ENCODE results near the gene SPATA7. TPM values are rescaled to one million over a fixed set of nuclear protein-coding genes. Genes with fewer than 3 reads are reported as not detected.

Gene SPATA7
- 1 to 10 TPM; 2.0 to 2.1 TPM for polyA plus RNA-seq

GRCh38 chr14:88385212-88386101 is at the start of gene SPATA7:
TSS of gene SPATA7 (plus strand) at chr14:88385657. CDS start at chr14:88385819, 162 bp downstream.
- H3K27ac ChIP-seq (ENCODE audit: low read depth in 2 of 2, low read length in 1 of 2), result peak within 1 kb of the TSS; percentile 75 to 89
- WGBS, 2 donors, result 0 to 1% methylated on average over 50 of the region's 50 CpGs
- H3K9me3 ChIP-seq (ENCODE audit: control insufficient read depth in 2 of 2, insufficient read depth in 1 of 2, low read depth in 1 of 2, low read length in 1 of 2), result no peaks in the 10 kb centered on the region
- H3K27me3 ChIP-seq (ENCODE audit: control insufficient read depth in 1 of 2, insufficient read depth in 2 of 2, low read length in 2 of 2), result no peaks in the 10 kb centered on the region
- H3K36me3 ChIP-seq (ENCODE audit: control insufficient read depth in 2 of 2, insufficient read depth in 2 of 2, low read length in 1 of 2), result no peaks in the 10 kb centered on the region
- peak within 1 kb of the TSS; percentile 61 to 91 for H3K4me3 ChIP-seq (ENCODE audit: low read depth in 1 of 2, low read length in 2 of 2)
- H3K4me1 ChIP-seq (ENCODE audit: control insufficient read depth in 2 of 2, insufficient read depth in 2 of 2, low read length in 1 of 2), result no peaks in the 10 kb centered on the region

GRCh38 chr14:88340357-88340756 is 45.1 kb upstream of the SPATA7 start:
- Histone ChIP-seq H3K4me1 (ENCODE audit: control insufficient read depth in 2 of 2, insufficient read depth in 2 of 2, low read length in 1 of 2) (no peaks in the 10 kb centered on the region), H3K4me3 (ENCODE audit: low read depth in 1 of 2, low read length in 2 of 2) (no peak overlapping the region), H3K36me3 (ENCODE audit: control insufficient read depth in 2 of 2, insufficient read depth in 2 of 2, low read length in 1 of 2) (no peaks in the 10 kb centered on the region), H3K27ac (ENCODE audit: low read depth in 2 of 2, low read length in 1 of 2) (no peak overlapping the region), H3K9me3 (ENCODE audit: control insufficient read depth in 2 of 2, insufficient read depth in 1 of 2, low read depth in 1 of 2, low read length in 1 of 2) (no peaks in the 10 kb centered on the region), H3K27me3 (ENCODE audit: control insufficient read depth in 1 of 2, insufficient read depth in 2 of 2, low read length in 2 of 2) (peaks cover 0 to 3% of the 10 kb centered on the region in 2 donors)

GRCh38 chr14:88342980-88343379 is 42.5 kb upstream of the SPATA7 start:
- Histone ChIP-seq H3K27me3 (ENCODE audit: control insufficient read depth in 1 of 2, insufficient read depth in 2 of 2, low read length in 2 of 2) (no peaks in the 10 kb centered on the region), H3K4me1 (ENCODE audit: control insufficient read depth in 2 of 2, insufficient read depth in 2 of 2, low read length in 1 of 2) (no peaks in the 10 kb centered on the region), H3K27ac (ENCODE audit: low read depth in 2 of 2, low read length in 1 of 2) (no peak overlapping the region), H3K4me3 (ENCODE audit: low read depth in 1 of 2, low read length in 2 of 2) (no peak overlapping the region), H3K9me3 (ENCODE audit: control insufficient read depth in 2 of 2, insufficient read depth in 1 of 2, low read depth in 1 of 2, low read length in 1 of 2) (no peaks in the 10 kb centered on the region), H3K36me3 (ENCODE audit: control insufficient read depth in 2 of 2, insufficient read depth in 2 of 2, low read length in 1 of 2) (no peaks in the 10 kb centered on the region)
- 66 to 95% methylated on average over 2 of the region's 2 CpGs for WGBS, 2 donors

GRCh38 chr14:88346048-88346639 is 39.3 kb upstream of the SPATA7 start:
- WGBS, 2 donors, result 59 to 62% methylated on average over 5 of the region's 5 CpGs
- no peaks in the 10 kb centered on the region for H3K4me1 ChIP-seq (ENCODE audit: control insufficient read depth in 2 of 2, insufficient read depth in 2 of 2, low read length in 1 of 2)

GRCh38 chr14:88348546-88348945 is 36.9 kb upstream of the SPATA7 start:
- WGBS, 2 donors, result 60 to 63% methylated on average over 3 of the region's 3 CpGs
- H3K27me3 ChIP-seq (ENCODE audit: control insufficient read depth in 1 of 2, insufficient read depth in 2 of 2, low read length in 2 of 2), result no peaks in the 10 kb centered on the region
- H3K4me1 ChIP-seq (ENCODE audit: control insufficient read depth in 2 of 2, insufficient read depth in 2 of 2, low read length in 1 of 2), result no peaks in the 10 kb centered on the region
- H3K27ac ChIP-seq (ENCODE audit: low read depth in 2 of 2, low read length in 1 of 2), result no peak overlapping the region
- no peak overlapping the region for H3K4me3 ChIP-seq (ENCODE audit: low read depth in 1 of 2, low read length in 2 of 2)
- no peaks in the 10 kb centered on the region for H3K36me3 ChIP-seq (ENCODE audit: control insufficient read depth in 2 of 2, insufficient read depth in 2 of 2, low read length in 1 of 2)
- H3K9me3 ChIP-seq (ENCODE audit: control insufficient read depth in 2 of 2, insufficient read depth in 1 of 2, low read depth in 1 of 2, low read length in 1 of 2), result no peaks in the 10 kb centered on the region

More at GRCh38 chr14:88346048-88346639, 39.3 kb upstream of the SPATA7 start:
- no peak overlapping the region for H3K4me3 ChIP-seq (ENCODE audit: low read depth in 1 of 2, low read length in 2 of 2)
- H3K27me3 ChIP-seq (ENCODE audit: control insufficient read depth in 1 of 2, insufficient read depth in 2 of 2, low read length in 2 of 2), result no peaks in the 10 kb centered on the region
- no peaks in the 10 kb centered on the region for H3K9me3 ChIP-seq (ENCODE audit: control insufficient read depth in 2 of 2, insufficient read depth in 1 of 2, low read depth in 1 of 2, low read length in 1 of 2)
- H3K27ac ChIP-seq (ENCODE audit: low read depth in 2 of 2, low read length in 1 of 2), result no peak overlapping the region
- H3K36me3 ChIP-seq (ENCODE audit: control insufficient read depth in 2 of 2, insufficient read depth in 2 of 2, low read length in 1 of 2), result no peaks in the 10 kb centered on the region

GRCh38 chr14:88351966-88352691 is 33.3 kb upstream of the SPATA7 start:
- WGBS, 2 donors, result 57 to 61% methylated on average over 4 of the region's 4 CpGs
- no peaks in the 10 kb centered on the region for H3K36me3 ChIP-seq (ENCODE audit: control insufficient read depth in 2 of 2, insufficient read depth in 2 of 2, low read length in 1 of 2)

GRCh38 chr14:88352698-88353097 is 32.8 kb upstream of the SPATA7 start:
- Histone ChIP-seq H3K27ac (ENCODE audit: low read depth in 2 of 2, low read length in 1 of 2) (no peak overlapping the region), H3K27me3 (ENCODE audit: control insufficient read depth in 1 of 2, insufficient read depth in 2 of 2, low read length in 2 of 2) (no peaks in the 10 kb centered on the region), H3K4me3 (ENCODE audit: low read depth in 1 of 2, low read length in 2 of 2) (no peak overlapping the region), H3K36me3 (ENCODE audit: control insufficient read depth in 2 of 2, insufficient read depth in 2 of 2, low read length in 1 of 2) (no peaks in the 10 kb centered on the region), H3K9me3 (ENCODE audit: control insufficient read depth in 2 of 2, insufficient read depth in 1 of 2, low read depth in 1 of 2, low read length in 1 of 2) (no peaks in the 10 kb centered on the region), H3K4me1 (ENCODE audit: control insufficient read depth in 2 of 2, insufficient read depth in 2 of 2, low read length in 1 of 2) (no peaks in the 10 kb centered on the region)
- 57 to 84% methylated on average over 3 of the region's 3 CpGs for WGBS, 2 donors

More at GRCh38 chr14:88351966-88352691, 33.3 kb upstream of the SPATA7 start:
- Histone ChIP-seq H3K4me3 (ENCODE audit: low read depth in 1 of 2, low read length in 2 of 2) (no peak overlapping the region), H3K27ac (ENCODE audit: low read depth in 2 of 2, low read length in 1 of 2) (no peak overlapping the region), H3K9me3 (ENCODE audit: control insufficient read depth in 2 of 2, insufficient read depth in 1 of 2, low read depth in 1 of 2, low read length in 1 of 2) (no peaks in the 10 kb centered on the region), H3K4me1 (ENCODE audit: control insufficient read depth in 2 of 2, insufficient read depth in 2 of 2, low read length in 1 of 2) (no peaks in the 10 kb centered on the region), H3K27me3 (ENCODE audit: control insufficient read depth in 1 of 2, insufficient read depth in 2 of 2, low read length in 2 of 2) (no peaks in the 10 kb centered on the region)

GRCh38 chr14:88354358-88354757 is 31.1 kb upstream of the SPATA7 start:
- WGBS, 2 donors, result 75 to 83% methylated on average over 3 of the region's 3 CpGs
- Histone ChIP-seq H3K36me3 (ENCODE audit: control insufficient read depth in 2 of 2, insufficient read depth in 2 of 2, low read length in 1 of 2) (no peaks in the 10 kb centered on the region), H3K27ac (ENCODE audit: low read depth in 2 of 2, low read length in 1 of 2) (no peak overlapping the region), H3K27me3 (ENCODE audit: control insufficient read depth in 1 of 2, insufficient read depth in 2 of 2, low read length in 2 of 2) (no peaks in the 10 kb centered on the region), H3K9me3 (ENCODE audit: control insufficient read depth in 2 of 2, insufficient read depth in 1 of 2, low read depth in 1 of 2, low read length in 1 of 2) (no peaks in the 10 kb centered on the region), H3K4me3 (ENCODE audit: low read depth in 1 of 2, low read length in 2 of 2) (no peak overlapping the region), H3K4me1 (ENCODE audit: control insufficient read depth in 2 of 2, insufficient read depth in 2 of 2, low read length in 1 of 2) (no peaks in the 10 kb centered on the region)

- Histone ChIP-seq H3K9me3 (ENCODE audit: control insufficient read depth in 2 of 2, insufficient read depth in 1 of 2, low read depth in 1 of 2, low read length in 1 of 2) (no peaks in the 10 kb centered on the region), H3K4me3 (ENCODE audit: low read depth in 1 of 2, low read length in 2 of 2) (no peak overlapping the region), H3K27ac (ENCODE audit: low read depth in 2 of 2, low read length in 1 of 2) (no peak overlapping the region), H3K27me3 (ENCODE audit: control insufficient read depth in 1 of 2, insufficient read depth in 2 of 2, low read length in 2 of 2) (no peaks in the 10 kb centered on the region), H3K36me3 (ENCODE audit: control insufficient read depth in 2 of 2, insufficient read depth in 2 of 2, low read length in 1 of 2) (no peaks in the 10 kb centered on the region), H3K4me1 (ENCODE audit: control insufficient read depth in 2 of 2, insufficient read depth in 2 of 2, low read length in 1 of 2) (no peaks in the 10 kb centered on the region)
- WGBS, 2 donors, result 66 to 67% methylated on average over 2 of the region's 2 CpGs
Observed at GRCh38 chr14:88359500-88359899, 26.0 kb upstream of the SPATA7 start.
